SKM-1 treated with dmso at 0.1 percent for 144 hours (cell line): Measurements from ENCODE around the gene GRM8.

ENCODE experiments used
- DNase-seq: peaks from one replicate; lab custom pipeline; 2025; ENCODE audit not compliant: unreplicated experiment; lab: John Stamatoyannopoulos, UW

Gene GRM8

GRCh38 chr7:127035203-127035849 is 217.4 kb downstream of the GRM8 start:
- DNase-seq: no peak

GRCh38 chr7:127034186-127034806 is 218.4 kb downstream of the GRM8 start:
- no peak for DNase-seq

GRCh38 chr7:127029823-127030222 is 222.9 kb downstream of the GRM8 start:
- DNase-seq: no peak

GRCh38 chr7:127021857-127022256 is 230.9 kb downstream of the GRM8 start:
- DNase-seq: no peak

- DNase-seq: no peak
Measured at GRCh38 chr7:127021019-127021738, 231.6 kb downstream of the GRM8 start.

GRCh38 chr7:127018889-127019288 is 233.9 kb downstream of the GRM8 start:
- DNase-seq: no peak

- no peak for DNase-seq
Measured at GRCh38 chr7:127017196-127017595, 235.5 kb downstream of the GRM8 start.

- DNase-seq: no peak
Measured at GRCh38 chr7:127000725-127001124, 252.0 kb downstream of the GRM8 start.

- no peak for DNase-seq
Measured at GRCh38 chr7:126996659-126997058, 256.1 kb downstream of the GRM8 start.

- peak; percentile 70 for DNase-seq
Measured at GRCh38 chr7:126993626-126994213, 259.0 kb downstream of the GRM8 start.

- no peak for DNase-seq
Measured at GRCh38 chr7:126988022-126988421, 264.7 kb downstream of the GRM8 start.

- peak; percentile 67 for DNase-seq
Measured at GRCh38 chr7:126979722-126980121, 273.0 kb downstream of the GRM8 start.

GRCh38 chr7:126978865-126979264 is 273.9 kb downstream of the GRM8 start:
- no peak for DNase-seq

GRCh38 chr7:126973066-126973465 is 279.7 kb downstream of the GRM8 start:
- no peak for DNase-seq

- DNase-seq: no peak
Measured at GRCh38 chr7:126972571-126972970, 280.2 kb downstream of the GRM8 start.

- no peak for DNase-seq
Measured at GRCh38 chr7:126959649-126960048, 293.1 kb downstream of the GRM8 start.

- DNase-seq: no peak
Measured at GRCh38 chr7:126958367-126958766, 294.4 kb downstream of the GRM8 start.

GRCh38 chr7:126957443-126957842 is 295.3 kb downstream of the GRM8 start:
- DNase-seq: no peak

GRCh38 chr7:126953461-126953860 is 299.3 kb downstream of the GRM8 start:
- DNase-seq: no peak

- DNase-seq: no peak
Measured at GRCh38 chr7:126948664-126949063, 304.1 kb downstream of the GRM8 start.

- DNase-seq: no peak
Measured at GRCh38 chr7:126940723-126941307, 311.9 kb downstream of the GRM8 start.

GRCh38 chr7:126937171-126937570 is 315.6 kb downstream of the GRM8 start:
- DNase-seq: no peak
